Inflammatory macrophage treated with lipopolysaccharide for 4 hours (primary cell): ENCODE data around the gene XCL2.
A peak's percentile ranks its signal among the peaks of the same experiment; 100 is the strongest.
"Not testable (repeated sequence)": the region's sequence is repeated elsewhere in the genome, so short reads cannot be mapped to it uniquely, and the experiment has no call there.

ENCODE experiments used
- DNase-seq: peaks from one replicate; pipeline ENCODE4 v3.0.0-alpha.2; 2020

Gene XCL2

GRCh38 chr1:168555508-168556046 lies 11.8 kb upstream of the XCL2 start:
- peak; percentile 21 for DNase-seq

GRCh38 chr1:168554603-168555483 lies 11.0 kb upstream of the XCL2 start:
- DNase-seq: peak; percentile 65

GRCh38 chr1:168553680-168554553 lies 10.1 kb upstream of the XCL2 start:
- no peak for DNase-seq

- DNase-seq: no peak
Measured at GRCh38 chr1:168552961-168553360, 9.2 kb upstream of the XCL2 start.

GRCh38 chr1:168551688-168552087 lies 7.9 kb upstream of the XCL2 start:
- DNase-seq: no peak

- DNase-seq: no peak
Measured at GRCh38 chr1:168550971-168551370, 7.2 kb upstream of the XCL2 start.

- not testable (repeated sequence) for DNase-seq
Measured at GRCh38 chr1:168546553-168546895, 2.7 kb upstream of the XCL2 start.

GRCh38 chr1:168545678-168546552 lies 2.1 kb upstream of the XCL2 start:
- DNase-seq: peak; percentile 58

- DNase-seq: not testable (repeated sequence)
Measured at GRCh38 chr1:168542978-168543377, 819 bp downstream of the XCL2 start.

GRCh38 chr1:168540798-168541197 lies 3.0 kb downstream of the XCL2 start:
- DNase-seq: not testable (repeated sequence)

- DNase-seq: no peak
Measured at GRCh38 chr1:168535536-168535935, 8.3 kb downstream of the XCL2 start.

- no peak for DNase-seq
Measured at GRCh38 chr1:168531615-168532345, 12.0 kb downstream of the XCL2 start.

- peak; percentile 77 for DNase-seq
Measured at GRCh38 chr1:168529518-168529917, 14.3 kb downstream of the XCL2 start.

GRCh38 chr1:168521401-168522000 lies 22.3 kb downstream of the XCL2 start:
- DNase-seq: no peak

GRCh38 chr1:168520832-168521231 lies 23.0 kb downstream of the XCL2 start:
- DNase-seq: peak; percentile 44

GRCh38 chr1:168520052-168520751 lies 23.6 kb downstream of the XCL2 start:
- DNase-seq: no peak

- no peak for DNase-seq
Measured at GRCh38 chr1:168518813-168519212, 25.0 kb downstream of the XCL2 start.

- DNase-seq: peak; percentile 29
Measured at GRCh38 chr1:168518201-168518689, 25.6 kb downstream of the XCL2 start.

GRCh38 chr1:168514455-168514854 lies 29.3 kb downstream of the XCL2 start:
- peak; percentile 38 for DNase-seq

- no peak for DNase-seq
Measured at GRCh38 chr1:168513656-168514404, 30.0 kb downstream of the XCL2 start.
